T-helper 2 cell treated with Interferon-gamma antibody and Interleukin-4, amounts not matched to agents 100 ng/mL and 5 ng/mL, for 36 hours (primary cell): ENCODE measurements around the gene PCDH15. TPM values are rescaled to one million over a fixed set of nuclear protein-coding genes. Genes with fewer than 3 reads are reported as not detected.

Source experiments
- intact Hi-C: fragments of 100-400 bp; cut with micrococcal nuclease; formaldehyde crosslinking; loops from one replicate; pipeline ENCODE4 v1.15.1; 2023
- total RNA-seq: library from RNA; stranded (reverse); gene quantifications from 2 replicates; pipeline ENCODE4 v1.2.3, GENCODE V29; 2022

Gene PCDH15
- total RNA-seq, 1 donor from 2014 or later = not detected

DNA sequence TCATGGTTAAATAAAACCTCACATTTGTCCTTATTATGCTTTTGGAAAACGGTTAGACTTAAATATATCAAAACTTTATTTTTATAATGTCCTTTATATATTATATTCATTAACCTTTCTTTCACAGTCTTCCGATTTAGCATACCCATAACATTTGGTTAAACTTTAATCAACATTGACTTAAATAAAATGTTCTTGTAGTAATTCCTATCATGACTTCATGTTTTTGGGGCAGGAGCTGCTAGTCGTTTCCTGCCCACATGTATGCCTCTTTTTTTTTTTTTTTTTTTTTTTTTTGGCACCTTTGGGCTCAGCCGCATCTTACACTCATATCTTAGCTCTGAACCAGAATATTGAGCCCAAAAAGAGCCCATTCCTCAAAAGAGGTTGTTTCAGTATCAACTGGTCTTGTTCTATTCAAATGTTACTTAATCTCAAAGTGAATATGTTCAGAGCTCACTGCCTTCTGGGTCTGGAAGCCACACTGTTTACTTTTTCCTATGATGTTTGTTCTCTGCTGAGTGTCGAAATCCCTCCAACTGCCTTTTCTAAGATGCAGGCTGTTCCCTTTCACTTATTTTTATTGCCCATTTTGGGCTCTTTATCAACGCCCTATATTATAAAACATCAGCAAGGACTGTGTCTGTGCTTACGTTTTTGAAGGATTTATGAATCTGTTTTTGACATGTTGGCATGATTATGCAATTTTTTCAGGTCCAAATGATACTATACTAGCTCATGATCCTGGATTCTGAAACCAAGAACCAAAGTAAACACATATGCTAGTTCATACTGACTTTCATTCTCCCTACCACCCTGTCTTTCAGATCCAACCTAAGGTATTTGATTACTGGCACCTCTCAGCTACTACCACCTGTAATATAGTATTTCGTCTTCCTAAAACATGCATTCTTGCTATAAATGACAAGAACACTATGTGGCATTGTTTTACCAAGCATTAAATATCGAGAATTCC, 914.4 kb downstream of the PCDH15 start:
- intact Hi-C loops = no loop called here

DNA sequence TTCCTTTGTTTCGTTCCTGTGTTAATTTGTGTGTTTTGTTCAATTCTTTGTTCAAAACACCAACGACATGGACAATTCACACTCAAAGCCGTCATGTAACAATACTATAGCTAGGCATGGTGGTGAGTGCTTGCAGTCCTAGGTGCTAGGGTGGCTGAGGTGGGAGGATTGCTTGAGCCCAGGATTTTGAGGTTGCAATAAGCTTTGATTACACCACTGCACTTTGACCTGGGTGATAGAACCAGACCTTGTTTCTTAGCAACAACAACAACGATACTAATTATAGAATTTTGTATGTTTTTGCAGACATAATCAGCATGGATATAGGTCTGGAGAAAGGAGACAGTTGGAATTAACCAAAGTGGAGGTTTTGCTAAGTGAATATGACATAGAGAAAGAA, 936.2 kb downstream of the PCDH15 start:
- intact Hi-C loops = no loop called here

DNA sequence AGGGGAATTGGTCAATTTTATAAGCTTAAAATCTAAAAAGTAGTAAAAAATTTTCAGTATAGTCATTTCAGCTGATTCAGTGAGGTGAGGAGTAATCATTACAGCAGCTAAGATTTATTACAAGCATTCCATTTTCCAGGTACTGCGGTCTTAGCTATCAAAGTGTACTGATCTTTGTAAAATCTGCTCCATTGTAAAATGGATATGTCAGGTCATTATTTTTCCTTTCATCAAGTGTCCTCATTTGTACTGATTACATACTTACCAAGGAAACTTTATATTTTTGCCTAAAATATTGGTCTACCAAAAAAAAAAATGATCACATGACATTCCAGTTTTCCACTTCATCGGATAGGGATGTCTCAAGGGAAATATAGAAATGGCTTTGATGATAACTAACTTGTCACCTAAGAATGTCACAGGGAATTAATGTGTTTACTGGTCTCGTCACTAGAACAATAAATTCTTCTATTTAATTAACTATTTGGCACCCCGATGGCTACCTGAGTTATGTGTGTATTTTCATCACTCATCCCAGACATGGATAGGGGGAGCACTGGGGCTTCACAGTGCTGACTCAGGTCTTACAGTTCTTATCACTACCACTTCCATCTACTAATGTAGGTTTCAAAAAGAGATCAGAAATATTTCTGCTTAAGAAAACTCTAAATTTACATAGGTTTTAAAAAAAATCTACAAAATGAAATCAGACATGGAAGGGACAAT, 948.4 kb downstream of the PCDH15 start:
- intact Hi-C loops = no loop called here

DNA sequence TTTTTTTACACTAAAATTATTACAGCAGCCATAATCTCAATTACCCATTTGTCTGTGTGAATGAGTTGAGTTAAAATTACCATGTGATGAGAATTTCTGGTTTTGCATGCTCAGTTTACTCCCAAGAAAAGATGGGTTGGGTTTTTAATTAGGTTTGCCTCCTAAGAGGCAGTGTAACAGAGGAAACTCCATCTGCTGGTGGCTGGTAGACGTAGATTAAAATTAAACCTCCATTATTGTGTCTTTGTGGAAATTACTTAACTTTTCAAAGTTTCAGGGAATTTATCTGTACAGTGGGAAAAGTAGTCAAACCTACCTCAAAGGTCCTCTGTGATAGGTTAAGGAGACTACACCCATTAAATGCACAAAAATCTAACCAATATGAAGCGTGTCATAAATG, 954.2 kb downstream of the PCDH15 start:
- intact Hi-C loops = no loop called here

DNA sequence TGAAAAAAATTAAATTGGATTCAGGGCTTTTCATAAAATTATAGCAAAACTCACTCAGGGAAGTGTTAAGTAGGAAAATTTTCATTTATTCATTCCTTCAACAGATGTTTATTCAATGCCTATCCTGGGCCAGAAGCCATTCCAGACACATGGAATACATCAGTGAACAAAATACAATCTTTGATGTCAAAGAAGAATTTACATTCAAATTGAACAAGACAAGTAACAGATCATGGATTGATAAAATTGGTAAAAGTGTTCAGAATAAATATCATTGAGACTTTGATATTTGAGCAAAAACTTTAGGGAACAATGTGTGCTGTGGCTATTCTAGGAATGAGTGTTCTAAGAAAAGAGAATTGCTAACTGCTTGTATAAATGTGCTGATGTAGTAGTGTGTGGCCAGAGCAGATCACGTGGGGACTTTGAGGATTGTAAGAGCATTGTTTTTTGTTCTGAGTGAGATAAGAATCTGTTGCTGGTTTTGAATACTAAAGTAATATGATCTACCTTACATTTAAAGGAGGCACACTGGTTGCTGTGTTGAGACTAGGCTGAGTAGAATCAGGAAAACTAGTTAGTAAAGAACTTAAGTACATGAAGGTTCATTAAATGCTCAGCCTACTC, 957.2 kb downstream of the PCDH15 start:
- intact Hi-C loops = no loop called here

DNA sequence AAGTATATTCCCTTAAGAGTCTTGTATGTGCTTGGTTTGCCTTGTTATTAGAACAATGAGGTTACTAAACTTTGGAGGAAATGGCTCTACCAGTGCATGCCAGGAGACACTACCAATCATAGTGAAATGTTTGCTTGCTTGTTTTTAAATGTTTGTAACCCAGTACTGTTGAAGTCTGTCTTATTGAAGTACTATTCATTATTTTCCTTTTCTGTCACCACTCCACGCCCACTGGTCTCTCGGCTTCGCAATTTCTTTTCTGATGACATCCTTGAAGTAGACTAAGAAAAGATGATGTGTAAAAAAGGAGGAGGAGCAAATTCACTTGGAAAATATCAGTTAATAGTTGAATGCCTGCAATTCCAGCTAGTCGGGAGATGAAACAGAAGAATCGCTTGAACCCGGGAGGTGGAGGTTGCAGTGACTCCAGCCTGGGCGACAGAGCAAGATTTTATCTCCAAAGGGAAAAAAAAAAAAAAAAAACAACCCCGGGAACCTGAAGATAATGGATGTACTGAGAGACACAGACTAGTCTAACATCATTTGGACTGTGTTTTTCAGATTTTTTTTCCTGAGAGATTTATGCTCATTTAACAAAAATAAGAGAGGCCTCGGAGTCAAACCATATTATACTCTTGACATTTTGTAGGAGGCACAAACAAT, 959.4 kb downstream of the PCDH15 start:
- intact Hi-C loops = no loop called here

DNA sequence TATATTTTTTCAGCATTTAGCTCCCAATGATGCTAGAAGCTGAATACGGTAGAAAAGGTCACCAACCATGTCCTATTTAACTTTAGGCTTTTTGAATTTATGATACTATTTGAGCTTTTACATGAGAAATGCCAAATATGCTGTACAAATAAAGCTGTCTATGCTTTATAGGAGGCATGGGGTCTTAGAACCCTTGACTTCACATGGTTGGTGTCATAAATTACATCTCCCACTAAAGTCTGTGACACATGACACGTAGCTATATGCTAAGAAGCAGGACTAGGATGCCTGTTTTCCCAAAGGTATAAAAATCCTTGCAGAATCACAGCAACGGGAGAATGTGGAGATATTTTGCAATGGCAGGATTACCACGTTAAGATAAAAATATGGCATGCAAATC, 960.4 kb downstream of the PCDH15 start:
- intact Hi-C loops = no loop called here

DNA sequence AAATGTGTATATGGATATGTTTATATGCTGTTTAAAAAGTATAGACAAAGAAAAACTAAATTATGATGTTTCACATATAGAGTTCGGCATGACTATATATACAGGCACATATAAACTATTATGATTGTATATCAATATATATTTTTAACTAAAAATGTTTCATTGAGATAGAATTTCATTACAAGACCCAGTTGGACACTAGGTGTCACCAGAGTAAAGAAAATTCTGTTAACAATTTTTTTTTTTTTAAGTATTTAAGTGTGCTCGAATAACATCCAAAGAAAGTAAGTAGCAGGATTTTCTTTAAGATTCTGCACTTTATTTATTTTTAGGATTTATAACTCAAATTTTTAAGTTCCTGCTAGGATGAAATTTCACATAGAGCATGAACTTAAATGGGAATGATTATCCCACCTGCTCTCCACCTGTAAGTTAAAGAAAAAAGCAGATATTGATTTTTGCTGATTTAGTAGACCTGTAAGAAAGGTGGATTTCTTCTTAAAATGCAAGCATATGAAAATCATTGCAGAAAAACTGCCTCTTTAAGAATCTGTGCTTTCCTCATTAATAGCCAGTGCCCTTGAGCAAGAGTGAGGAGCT, 961.5 kb downstream of the PCDH15 start:
- intact Hi-C loops = loop anchor here (10.0 kb wide), 1 partner anchor 55 kb away; no protein-coding TSS in a partner anchor

DNA sequence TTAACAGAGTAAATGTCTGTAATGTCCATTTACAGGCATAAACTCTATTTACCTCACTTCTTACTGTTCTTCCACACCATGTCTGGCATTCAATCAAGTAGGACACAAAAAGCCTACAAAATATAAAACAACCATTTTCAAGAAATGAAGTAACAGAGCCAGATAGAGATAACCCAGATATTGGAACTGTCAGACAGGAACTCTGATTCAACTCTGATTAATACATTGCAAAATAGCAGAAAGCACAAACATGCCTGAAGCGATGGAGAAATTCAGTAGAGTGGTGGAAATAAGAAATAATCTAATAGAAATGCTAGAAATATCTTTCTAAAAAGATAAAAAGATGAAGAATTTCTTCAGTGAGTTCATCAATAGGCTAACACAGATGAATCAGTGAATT, 964.4 kb downstream of the PCDH15 start:
- intact Hi-C loops = loop anchor here (10.0 kb wide), 1 partner anchor 58 kb away; no protein-coding TSS in a partner anchor

DNA sequence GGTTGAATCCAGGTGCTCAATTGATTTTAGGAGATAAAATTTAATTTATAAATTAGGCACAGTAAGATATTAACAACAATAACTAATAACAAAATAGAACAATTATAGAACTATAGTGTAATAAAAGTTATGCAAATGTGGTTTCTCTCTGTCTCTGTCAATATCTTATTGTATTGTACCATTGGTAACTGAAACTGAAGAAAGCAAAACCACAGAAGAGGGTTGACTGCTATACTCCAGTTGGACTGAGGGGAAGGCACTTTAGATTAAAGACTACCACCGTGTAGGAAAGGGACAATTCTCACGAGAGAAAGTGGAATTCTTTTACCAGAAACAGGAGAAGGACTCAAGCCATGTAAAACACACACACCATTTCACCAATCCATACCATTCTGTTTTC, 967.1 kb downstream of the PCDH15 start:
- intact Hi-C loops = loop anchor here (10.0 kb wide), 1 partner anchor 61 kb away; no protein-coding TSS in a partner anchor

DNA sequence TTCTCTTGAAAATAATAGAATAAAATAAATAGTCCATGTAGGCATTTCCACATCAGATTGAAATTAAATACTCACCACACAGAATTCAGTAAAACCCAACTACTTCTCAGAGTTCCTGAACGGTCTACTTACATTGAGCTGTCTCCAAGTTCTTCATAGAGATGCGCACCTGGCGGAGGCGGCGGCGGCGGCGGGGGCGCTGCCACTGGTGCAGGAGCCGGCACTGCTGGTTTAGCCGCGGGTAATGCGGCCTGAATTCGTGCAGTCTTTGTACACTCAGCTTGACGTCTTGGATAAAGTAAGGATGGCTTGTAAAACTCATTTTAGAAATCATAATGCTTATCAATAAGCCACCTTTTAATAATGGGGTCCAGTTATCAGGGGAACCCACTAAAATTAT, 973.8 kb downstream of the PCDH15 start:
- intact Hi-C loops = no loop called here

DNA sequence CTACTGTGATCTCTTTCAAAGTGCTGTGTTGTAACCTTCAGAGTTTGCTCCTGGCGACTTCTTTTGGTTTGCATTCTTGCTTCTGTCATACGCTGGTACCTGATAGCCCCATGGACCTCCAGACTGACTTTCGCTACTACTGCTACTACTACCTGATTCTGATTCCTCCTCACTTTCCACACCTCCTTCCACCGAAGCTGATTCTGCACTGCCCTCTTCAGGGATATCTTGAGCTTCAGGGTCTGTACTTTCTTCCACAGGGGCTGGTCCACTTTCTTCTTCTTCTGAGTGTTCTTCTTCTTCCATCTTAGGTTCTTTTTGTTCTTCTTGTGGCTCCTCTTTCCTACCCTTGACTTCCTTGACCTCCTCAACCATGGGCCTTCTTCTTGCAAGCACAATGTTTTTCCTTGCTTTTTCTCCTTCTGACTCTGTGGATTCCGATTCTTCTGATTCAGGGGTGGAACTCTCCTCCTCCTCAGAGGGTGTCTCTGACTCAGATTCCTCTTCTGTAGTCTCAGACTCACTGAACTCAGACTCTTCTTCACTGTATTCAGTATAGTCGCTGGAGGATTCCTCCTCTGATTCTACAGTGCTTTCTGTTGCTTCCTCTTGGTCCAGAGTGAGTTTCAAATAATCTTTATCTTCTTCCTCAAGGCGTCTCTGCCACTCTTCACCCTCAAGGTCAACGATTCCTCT, 992.2 kb downstream of the PCDH15 start:
- intact Hi-C loops = no loop called here

DNA sequence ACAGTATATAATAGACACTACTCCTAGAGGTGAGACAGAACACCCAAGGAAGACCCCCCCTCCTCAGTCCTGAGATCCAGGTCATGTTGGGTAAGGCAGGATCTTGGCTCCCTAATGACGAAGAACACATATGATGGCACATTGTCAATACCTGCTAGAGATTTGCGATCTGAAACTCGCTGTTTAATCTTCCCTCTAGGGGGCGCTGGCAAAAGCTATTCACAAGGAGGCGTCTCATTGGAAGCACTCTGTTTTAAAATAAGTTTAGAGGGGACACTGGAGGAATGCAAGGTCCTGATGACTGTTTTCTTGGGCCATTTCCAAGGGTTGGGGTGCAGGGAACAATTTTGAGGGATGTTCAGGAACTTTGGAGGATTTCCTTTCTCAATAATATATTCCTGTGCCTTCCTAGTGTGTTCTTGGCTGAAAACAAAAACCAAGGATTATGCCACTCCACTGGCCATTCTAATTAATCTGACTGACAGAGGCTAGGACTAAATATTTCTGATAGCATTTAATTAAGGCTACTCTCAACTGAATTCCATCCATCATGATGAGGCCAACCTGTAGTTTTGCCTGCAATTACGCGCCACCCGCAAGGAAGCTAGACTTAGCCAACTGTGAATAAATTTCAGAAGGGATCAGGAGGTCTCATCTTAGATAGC, 1014.7 kb downstream of the PCDH15 start:
- intact Hi-C loops = no loop called here

DNA sequence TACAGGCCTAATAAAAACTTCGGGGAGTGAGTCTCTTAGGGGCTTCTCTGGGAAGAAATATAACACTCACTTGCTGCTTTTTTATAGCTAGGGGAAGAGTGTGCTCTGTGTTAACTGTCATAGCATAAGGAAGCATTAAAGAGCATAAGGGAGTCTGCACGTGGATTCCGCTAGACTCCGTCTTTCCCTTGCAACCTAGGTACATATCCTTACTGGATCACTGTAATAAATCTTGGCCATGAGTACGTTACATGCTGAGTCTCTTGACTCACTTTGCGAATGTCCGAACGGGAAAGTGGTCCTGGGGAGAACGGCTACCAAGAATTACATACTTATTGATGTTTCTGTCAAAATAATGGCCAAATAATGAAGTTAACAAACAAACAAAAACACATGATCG, 1029.3 kb downstream of the PCDH15 start:
- intact Hi-C loops = no loop called here

DNA sequence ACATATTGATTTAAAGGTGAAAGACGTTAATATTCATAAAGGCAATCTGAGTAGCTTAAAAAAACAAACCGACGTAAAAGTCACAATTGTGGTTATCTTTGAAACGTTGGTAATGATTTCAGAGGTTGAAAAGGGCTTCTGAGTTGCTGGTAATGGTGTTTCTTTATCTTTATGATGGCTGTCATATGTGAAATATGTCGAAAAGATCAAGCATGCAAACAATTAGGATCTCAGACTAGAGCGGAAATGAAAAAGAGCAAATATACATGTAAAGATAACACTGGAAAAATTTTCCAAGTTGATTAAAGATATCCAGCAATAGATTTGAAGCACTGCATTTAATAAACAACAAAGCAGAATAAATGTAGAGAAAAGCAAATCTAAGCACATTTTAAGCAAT, 1030.1 kb downstream of the PCDH15 start:
- intact Hi-C loops = no loop called here

DNA sequence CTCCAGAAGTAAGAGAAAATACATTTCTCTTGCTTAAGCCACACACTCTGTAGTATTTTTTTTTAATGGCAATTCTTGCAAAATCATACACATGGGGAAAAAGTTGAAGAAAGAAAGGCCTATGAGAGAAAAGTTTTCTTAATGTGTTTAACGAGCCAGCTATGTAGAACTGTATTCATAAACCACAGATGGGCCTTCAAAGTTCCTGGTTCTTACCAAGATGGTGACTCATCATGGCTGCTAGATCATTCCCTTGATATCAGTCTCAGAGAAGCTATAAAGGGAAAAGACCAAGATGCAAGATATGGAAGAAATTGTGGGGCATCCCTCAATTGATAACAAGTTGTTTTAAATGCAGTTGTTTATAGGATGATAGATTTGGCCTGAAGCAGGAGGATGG, 1035.7 kb downstream of the PCDH15 start:
- intact Hi-C loops = no loop called here

DNA sequence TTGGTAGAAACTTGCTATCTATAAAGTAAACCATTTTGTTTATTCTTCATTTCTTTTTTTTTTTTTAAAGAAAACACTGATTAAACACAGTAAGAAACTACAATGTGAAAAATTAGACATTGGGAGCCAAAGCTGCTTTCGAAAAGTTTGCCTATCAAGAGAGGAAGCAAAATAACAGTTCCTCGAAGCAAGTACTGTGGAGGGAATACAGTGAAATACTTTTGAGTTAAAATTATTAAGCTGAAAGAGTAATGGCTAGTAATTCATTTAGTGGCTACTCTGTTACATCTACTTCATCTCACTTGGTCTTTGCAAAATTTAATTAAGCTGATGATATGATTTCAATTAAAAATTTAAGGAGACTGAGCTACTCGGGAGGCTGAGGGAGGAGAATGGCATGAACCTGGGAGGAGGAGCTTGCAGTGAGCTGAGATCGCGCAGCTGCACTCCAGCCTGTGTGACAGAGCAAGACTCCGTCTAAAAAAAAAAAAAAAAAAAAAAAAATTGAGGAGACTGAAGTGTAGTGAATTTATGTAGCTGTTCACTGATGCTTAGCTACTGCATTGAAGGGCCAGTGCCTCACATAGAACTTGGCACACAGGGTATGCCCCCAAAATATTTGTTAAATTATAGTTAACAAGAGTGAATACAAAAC, 1046.3 kb downstream of the PCDH15 start:
- intact Hi-C loops = no loop called here
